ENCODE results near the gene OTOA. TPM values are rescaled to one million over a fixed set of nuclear protein-coding genes. Genes with fewer than 3 reads are reported as not detected.

OTOA gene
- total RNA-seq, 1 donor from 2014 or later: 0.10 TPM

DNA sequence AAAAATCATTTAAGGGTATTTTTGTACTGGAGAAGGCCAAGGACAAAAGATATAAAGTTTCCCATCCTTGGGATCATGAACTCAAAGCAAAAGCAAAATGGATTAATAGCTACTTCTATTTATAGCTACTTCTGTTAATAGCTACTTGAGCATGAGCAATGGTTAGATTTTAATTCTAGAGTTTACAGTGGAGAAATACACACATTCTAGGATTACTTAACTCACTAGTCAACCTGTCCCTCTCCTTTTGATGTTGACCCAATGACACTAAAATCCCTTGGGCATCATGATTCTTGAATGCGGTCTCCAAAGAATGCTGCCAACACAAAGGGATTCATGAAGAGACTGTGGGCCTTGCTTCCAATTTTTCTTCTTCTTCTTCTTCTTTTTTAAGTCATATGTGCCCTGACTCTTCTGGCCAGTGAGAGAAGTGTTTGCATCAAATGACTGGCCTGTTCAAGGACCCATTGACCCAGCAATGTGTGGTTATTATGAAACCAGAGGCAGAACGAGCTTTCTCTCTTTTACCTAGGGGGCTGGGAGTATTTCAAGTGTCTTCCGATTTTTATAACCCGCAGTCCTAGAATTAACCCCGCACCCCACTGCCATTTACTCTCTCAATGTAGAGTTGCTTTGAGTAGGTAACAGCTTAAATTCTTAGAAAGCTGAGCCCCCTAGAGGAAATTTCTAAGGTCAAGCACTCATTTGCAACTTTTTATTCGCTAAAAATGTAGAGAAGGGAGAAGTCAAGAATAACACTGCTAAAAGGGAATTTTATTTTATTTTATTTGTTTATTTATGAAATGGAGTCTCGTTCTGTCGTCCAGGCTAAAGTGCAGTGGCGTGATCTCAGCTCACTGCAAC, 34.6 kb downstream of the OTOA start:
- Mint-ChIP-seq H3K27ac (ENCODE audit: unreplicated experiment) (no peak overlapping the region), H3K4me1 (ENCODE audit: low read depth) (no peaks in the 10 kb centered on the region), H3K27me3 (ENCODE audit: low read depth) (peaks cover 5% of the 10 kb centered on the region), H3K36me3 (ENCODE audit: low read depth) (no peaks in the 10 kb centered on the region), H3K4me3 (ENCODE audit: unreplicated experiment) (no peak overlapping the region), H3K9me3 (ENCODE audit: low read depth) (peaks cover 2% of the 10 kb centered on the region)
- no peak for DNase-seq (ENCODE audit: low spot score)
- TF ChIP-seq, protein P1, sequence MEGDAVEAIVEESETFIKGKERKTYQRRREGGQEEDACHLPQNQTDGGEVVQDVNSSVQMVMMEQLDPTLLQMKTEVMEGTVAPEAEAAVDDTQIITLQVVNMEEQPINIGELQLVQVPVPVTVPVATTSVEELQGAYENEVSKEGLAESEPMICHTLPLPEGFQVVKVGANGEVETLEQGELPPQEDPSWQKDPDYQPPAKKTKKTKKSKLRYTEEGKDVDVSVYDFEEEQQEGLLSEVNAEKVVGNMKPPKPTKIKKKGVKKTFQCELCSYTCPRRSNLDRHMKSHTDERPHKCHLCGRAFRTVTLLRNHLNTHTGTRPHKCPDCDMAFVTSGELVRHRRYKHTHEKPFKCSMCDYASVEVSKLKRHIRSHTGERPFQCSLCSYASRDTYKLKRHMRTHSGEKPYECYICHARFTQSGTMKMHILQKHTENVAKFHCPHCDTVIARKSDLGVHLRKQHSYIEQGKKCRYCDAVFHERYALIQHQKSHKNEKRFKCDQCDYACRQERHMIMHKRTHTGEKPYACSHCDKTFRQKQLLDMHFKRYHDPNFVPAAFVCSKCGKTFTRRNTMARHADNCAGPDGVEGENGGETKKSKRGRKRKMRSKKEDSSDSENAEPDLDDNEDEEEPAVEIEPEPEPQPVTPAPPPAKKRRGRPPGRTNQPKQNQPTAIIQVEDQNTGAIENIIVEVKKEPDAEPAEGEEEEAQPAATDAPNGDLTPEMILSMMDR (IDR thresholded peaks at IDR 0.05): no peak

DNA sequence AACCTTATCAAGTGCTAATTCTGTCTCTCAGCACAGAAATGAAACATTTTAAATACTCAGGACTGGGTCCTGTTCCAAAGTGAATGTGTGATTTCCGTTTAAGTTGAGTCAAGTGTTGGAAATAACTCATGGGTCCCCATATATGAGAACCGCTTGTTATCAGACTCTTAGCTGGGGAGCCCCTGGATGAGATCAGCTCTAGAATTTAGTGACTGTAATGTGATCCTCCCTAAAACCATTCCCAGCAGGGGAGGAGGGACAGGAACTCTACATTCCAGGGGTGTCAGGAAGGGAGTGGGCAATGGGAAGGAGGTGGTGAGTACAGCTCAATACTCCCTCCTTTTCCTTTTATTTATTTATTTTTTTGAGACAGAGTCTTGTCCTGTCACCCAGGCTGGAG, 37.5 kb downstream of the OTOA start:
- H3K4me3 Mint-ChIP-seq (ENCODE audit: unreplicated experiment): no peak overlapping the region
- H3K27me3 Mint-ChIP-seq (ENCODE audit: low read depth): peaks cover 3% of the 10 kb centered on the region
- H3K36me3 Mint-ChIP-seq (ENCODE audit: low read depth): no peaks in the 10 kb centered on the region
- DNase-seq (ENCODE audit: low spot score): no peak
- no peak overlapping the region for H3K27ac Mint-ChIP-seq (ENCODE audit: unreplicated experiment)
- H3K4me1 Mint-ChIP-seq (ENCODE audit: low read depth): no peaks in the 10 kb centered on the region
- peaks cover 2% of the 10 kb centered on the region for H3K9me3 Mint-ChIP-seq (ENCODE audit: low read depth)
- TF ChIP-seq, protein P1 (IDR thresholded peaks at IDR 0.05): no peak

DNA sequence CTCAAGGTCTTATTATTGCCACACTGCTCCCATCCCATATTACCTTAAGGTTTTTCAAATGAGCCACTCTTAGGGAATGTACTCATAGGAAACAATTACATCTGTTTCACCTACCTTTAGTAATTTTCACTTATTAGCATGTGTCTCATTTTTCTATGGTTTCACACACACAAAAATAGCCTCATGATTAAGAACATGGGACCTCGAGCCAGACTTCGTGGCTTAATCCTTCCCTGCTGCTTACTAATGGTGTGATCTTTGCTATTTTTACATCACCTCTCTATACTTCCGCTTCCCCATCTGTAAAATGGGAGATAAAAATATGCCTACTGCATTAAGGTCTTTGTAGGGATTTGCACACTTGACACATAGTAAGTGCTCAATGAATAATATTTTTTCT, 38.5 kb downstream of the OTOA start:
- no peaks in the 10 kb centered on the region for H3K36me3 Mint-ChIP-seq (ENCODE audit: low read depth)
- peaks cover 5% of the 10 kb centered on the region for H3K27me3 Mint-ChIP-seq (ENCODE audit: low read depth)
- no peaks in the 10 kb centered on the region for H3K4me1 Mint-ChIP-seq (ENCODE audit: low read depth)
- H3K27ac Mint-ChIP-seq (ENCODE audit: unreplicated experiment): no peak overlapping the region
- TF ChIP-seq, protein P1 (IDR thresholded peaks at IDR 0.05): no peak
- DNase-seq (ENCODE audit: low spot score): no peak
- H3K4me3 Mint-ChIP-seq (ENCODE audit: unreplicated experiment): no peak overlapping the region
- H3K9me3 Mint-ChIP-seq (ENCODE audit: low read depth): peaks cover 2% of the 10 kb centered on the region

DNA sequence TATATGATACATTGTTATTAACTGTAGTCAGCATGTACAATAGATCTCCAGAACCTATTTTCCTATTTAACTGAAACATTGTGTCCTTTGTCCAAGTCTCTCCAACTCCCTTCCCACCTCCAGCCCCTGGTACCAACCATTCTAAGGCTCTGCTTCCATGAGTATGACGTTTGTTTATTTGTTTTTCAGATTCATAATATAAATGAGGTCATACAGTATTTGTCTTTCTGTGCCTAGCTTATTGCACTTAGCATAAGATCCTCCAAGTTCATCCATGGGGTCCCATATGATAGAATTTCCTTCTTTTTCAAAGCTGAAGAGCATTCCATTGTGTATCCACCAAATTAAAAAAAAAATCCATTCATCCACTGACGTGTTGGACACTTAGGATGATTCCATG, 39.4 kb downstream of the OTOA start:
- Mint-ChIP-seq H3K9me3 (ENCODE audit: low read depth) (peaks cover 2% of the 10 kb centered on the region), H3K27ac (ENCODE audit: unreplicated experiment) (no peak overlapping the region), H3K4me3 (ENCODE audit: unreplicated experiment) (no peak overlapping the region), H3K27me3 (ENCODE audit: low read depth) (peaks cover 5% of the 10 kb centered on the region), H3K4me1 (ENCODE audit: low read depth) (no peaks in the 10 kb centered on the region), H3K36me3 (ENCODE audit: low read depth) (no peaks in the 10 kb centered on the region)
- no peak for DNase-seq (ENCODE audit: low spot score)
- TF ChIP-seq, protein P1 (IDR thresholded peaks at IDR 0.05): no peak

DNA sequence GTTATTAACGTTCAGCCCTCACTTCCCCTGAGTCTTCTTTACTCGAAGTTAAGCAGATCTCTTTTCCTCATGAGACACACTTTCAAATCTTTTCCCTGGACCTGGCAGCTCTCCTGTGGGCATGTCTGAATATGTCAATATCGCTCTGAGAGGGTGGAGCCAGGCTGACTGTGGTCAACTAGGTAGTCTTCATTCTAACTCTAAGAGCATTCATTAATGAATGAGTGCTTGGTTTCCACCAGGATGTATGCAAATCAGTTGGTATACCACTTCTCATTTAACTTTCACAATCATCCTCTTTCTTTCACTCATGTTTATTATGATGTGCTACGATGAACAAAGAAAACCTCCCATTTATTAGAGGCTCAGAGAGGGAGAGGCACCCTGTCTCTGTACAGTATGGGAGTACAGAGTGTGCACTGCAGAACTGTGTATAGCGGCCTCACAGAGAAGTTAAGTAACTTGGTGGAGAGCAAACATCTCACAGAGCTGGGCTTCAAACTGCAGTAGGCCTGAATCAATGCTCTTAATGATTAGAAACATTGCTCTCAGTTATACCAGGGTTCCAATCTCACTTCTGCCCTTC, 39.9 kb downstream of the OTOA start:
- Mint-ChIP-seq H3K27me3 (ENCODE audit: low read depth) (peaks cover 5% of the 10 kb centered on the region), H3K27ac (ENCODE audit: unreplicated experiment) (no peak overlapping the region), H3K36me3 (ENCODE audit: low read depth) (no peaks in the 10 kb centered on the region), H3K4me3 (ENCODE audit: unreplicated experiment) (no peak overlapping the region), H3K4me1 (ENCODE audit: low read depth) (no peaks in the 10 kb centered on the region), H3K9me3 (ENCODE audit: low read depth) (peaks cover 2% of the 10 kb centered on the region)
- TF ChIP-seq, protein P1 (IDR thresholded peaks at IDR 0.05): no peak
- DNase-seq (ENCODE audit: low spot score): no peak

Data from chondrocyte (in vitro differentiated cells).